ENCODE results near the gene RNF217.

GRCh38 chr6:125002406-125002741, 40.1 kb downstream of the RNF217 start:
- TF ChIP-seq POLR2AphosphoS5 (IDR thresholded peaks at IDR 0.05; ENCODE audit: low read length) (no peak), ZBTB11 (CRISPR knock-in tag; IDR thresholded peaks at IDR 0.05) (no peak), EGR1 (IDR thresholded peaks at IDR 0.05; ENCODE audit: borderline replicate concordance in 1 of 2, low read depth in 2 of 2, low read length in 2 of 2) (no peak), PAX5 (IDR thresholded peaks at IDR 0.05; ENCODE audit: borderline replicate concordance, low read depth, low read length) (no peak), NKRF (conservative IDR thresholded peaks at IDR 0.05) (no peak)
